ENCODE data around the gene ARHGAP28. TPM values are rescaled to one million over a fixed set of nuclear protein-coding genes. Genes with fewer than 3 reads are reported as not detected.

Gene ARHGAP28
- polyA plus RNA-seq, 3 donors, result not detected

- intact Hi-C loops (cut with micrococcal nuclease), result no loop called here
- H3K4me1 ChIP-seq (ENCODE audit: control insufficient read depth in 1 of 2, insufficient read depth in 2 of 2, low read length in 2 of 2), result no peaks in the 10 kb centered on the region
- H3K27me3 ChIP-seq (ENCODE audit: control insufficient read depth in 2 of 2, insufficient read depth in 2 of 2, low read length in 2 of 2), result no peaks in the 10 kb centered on the region
- no peak overlapping the region for H2AFZ ChIP-seq (ENCODE audit: insufficient read depth, low read depth, low read length, poor library complexity, severe bottlenecking)
- Mint-ChIP-seq H3K27me3 (ENCODE audit: low read depth in 3 of 3) (peaks cover 0 to 2% (median 0%) of the 10 kb centered on the region in 3 donors), H3K4me1 (no peaks in the 10 kb centered on the region), H3K4me3 (no peak overlapping the region), H3K27ac (no peak overlapping the region), H3K36me3 (no peaks in the 10 kb centered on the region), H3K9me3 (peaks cover 0 to 7% (median 0%) of the 10 kb centered on the region in 7 donors)
- no peaks in the 10 kb centered on the region for H3K9me3 ChIP-seq (replicated peaks in 1 of 2; ENCODE audit: control insufficient read depth in 1 of 2, insufficient read depth in 1 of 2, low read length in 2 of 2)
- H3K36me3 ChIP-seq (replicated peaks in 1 of 2; ENCODE audit: control insufficient read depth in 1 of 2, insufficient read depth in 2 of 2, low read length in 2 of 2), result no peaks in the 10 kb centered on the region
- no peak for DNase-seq
- H3K4me2 ChIP-seq (replicated peaks; ENCODE audit: extremely low read depth, low read length, poor library complexity, severe bottlenecking), result no peak overlapping the region
- no peak for TF ChIP-seq CTCF (IDR thresholded peaks at IDR 0.05)
- no peak overlapping the region for H3K9ac ChIP-seq (ENCODE audit: insufficient read depth, low read length, poor library complexity, severe bottlenecking)
- H3K27ac ChIP-seq (ENCODE audit: low read depth in 1 of 2, low read length in 2 of 2), result no peak overlapping the region
- no peaks in the 10 kb centered on the region for H3K79me2 ChIP-seq (ENCODE audit: insufficient read depth, low read length)
- 94% methylated on average over 8 of the region's 9 CpGs for WGBS (ENCODE audit: insufficient coverage)
- H4K20me1 ChIP-seq (ENCODE audit: insufficient read depth, low read length), result no peaks in the 10 kb centered on the region
- H3K4me3 ChIP-seq (replicated peaks in 1 of 3; ENCODE audit: low read depth in 2 of 3, low read length in 3 of 3), result no peak overlapping the region
These were observed 233.3 kb downstream of the ARHGAP28 start for GRCh38 chr18:6962571-6963451.

GRCh38 chr18:6963452-6964097, 234.1 kb downstream of the ARHGAP28 start:
- Histone ChIP-seq H3K4me1 (ENCODE audit: control insufficient read depth in 1 of 2, insufficient read depth in 2 of 2, low read length in 2 of 2) (no peaks in the 10 kb centered on the region), H4K20me1 (ENCODE audit: insufficient read depth, low read length) (no peaks in the 10 kb centered on the region), H3K4me3 (replicated peaks in 1 of 3; ENCODE audit: low read depth in 2 of 3, low read length in 3 of 3) (no peak overlapping the region), H3K27me3 (ENCODE audit: control insufficient read depth in 2 of 2, insufficient read depth in 2 of 2, low read length in 2 of 2) (no peaks in the 10 kb centered on the region), H3K27ac (ENCODE audit: low read depth in 1 of 2, low read length in 2 of 2) (no peak overlapping the region), H3K9ac (ENCODE audit: insufficient read depth, low read length, poor library complexity, severe bottlenecking) (no peak overlapping the region), H3K9me3 (replicated peaks in 1 of 2; ENCODE audit: control insufficient read depth in 1 of 2, insufficient read depth in 1 of 2, low read length in 2 of 2) (no peaks in the 10 kb centered on the region), H3K36me3 (replicated peaks in 1 of 2; ENCODE audit: control insufficient read depth in 1 of 2, insufficient read depth in 2 of 2, low read length in 2 of 2) (no peaks in the 10 kb centered on the region), H3K79me2 (ENCODE audit: insufficient read depth, low read length) (no peaks in the 10 kb centered on the region), H3K4me2 (replicated peaks; ENCODE audit: extremely low read depth, low read length, poor library complexity, severe bottlenecking) (no peak overlapping the region), H2AFZ (ENCODE audit: insufficient read depth, low read depth, low read length, poor library complexity, severe bottlenecking) (no peak overlapping the region)
- Mint-ChIP-seq H3K9me3 (peaks cover 0 to 7% (median 0%) of the 10 kb centered on the region in 7 donors), H3K36me3 (no peaks in the 10 kb centered on the region), H3K27ac (no peak overlapping the region), H3K4me3 (no peak overlapping the region), H3K27me3 (ENCODE audit: low read depth in 3 of 3) (peaks cover 0 to 2% (median 0%) of the 10 kb centered on the region in 3 donors), H3K4me1 (no peaks in the 10 kb centered on the region)
- no peak for DNase-seq
- TF ChIP-seq CTCF (IDR thresholded peaks at IDR 0.05), result no peak
- intact Hi-C loops (cut with micrococcal nuclease), result no loop called here
- WGBS (ENCODE audit: insufficient coverage), result 100% methylated on average over 1 of the region's 2 CpGs

Small RNA genes within 50 kb of the gene (small RNA-seq; reads per million reads assigned to genes)
- not detected for gene RNU6-916P (ENCODE audit: insufficient read length, low read depth)
